HG02840 (cell line): ENCODE data around the gene ADGRF5.

Experiments used
- ATAC-seq: cut with Tn5 transposase; IDR thresholded peaks from one replicate; pipeline ENCODE4 v1.9.1; 2021; ENCODE audit warnings: mild to moderate bottlenecking, moderate library complexity, moderate number of reproducible peaks; ENCODE audit not compliant: unreplicated experiment, low FRiP score

Gene ADGRF5

GRCh38 chr6:46828939-46829338, 92.8 kb downstream of the ADGRF5 start:
- no peak for ATAC-seq

- ATAC-seq, result no peak
These were observed 100.3 kb downstream of the ADGRF5 start for GRCh38 chr6:46821458-46821881.

- no peak for ATAC-seq
These were observed 102.2 kb downstream of the ADGRF5 start for GRCh38 chr6:46819561-46819960.

- ATAC-seq, result no peak
These were observed 105.1 kb downstream of the ADGRF5 start for GRCh38 chr6:46816626-46817025.

GRCh38 chr6:46815130-46815529, 106.6 kb downstream of the ADGRF5 start:
- no peak for ATAC-seq

- ATAC-seq, result no peak
These were observed 112.9 kb downstream of the ADGRF5 start for GRCh38 chr6:46808806-46809205.
